ENCODE results near the gene OR2T3. TPM values are rescaled to one million over a fixed set of nuclear protein-coding genes. Genes with fewer than 3 reads are reported as not detected.

The OR2T3 gene
- total RNA-seq, 1 experiment from 2014 or later = not detected

Other genes starting within 250 kb of the OR2T3 start
- gene OR2M4, start 241.9 kb upstream of the OR2T3 start, total RNA-seq (2021; ENCODE audit: unreplicated experiment) = not detected
- not detected for gene OR2T33, start 195.4 kb upstream of the OR2T3 start, total RNA-seq (2021; ENCODE audit: unreplicated experiment)
- not detected for gene OR2T12, start 169.9 kb upstream of the OR2T3 start, total RNA-seq (2021; ENCODE audit: unreplicated experiment)
- not detected for gene OR2M7, start 148.8 kb upstream of the OR2T3 start, total RNA-seq (2021; ENCODE audit: unreplicated experiment)
- not detected for gene OR14C36, start 124.6 kb upstream of the OR2T3 start, total RNA-seq (2021; ENCODE audit: unreplicated experiment)
- not detected for gene OR2T4, start 111.7 kb upstream of the OR2T3 start, total RNA-seq (2021; ENCODE audit: unreplicated experiment)
- not detected for gene OR2T6, start 97.6 kb upstream of the OR2T3 start, total RNA-seq (2021; ENCODE audit: unreplicated experiment)
- not detected for gene OR2T1, start 70.3 kb upstream of the OR2T3 start, total RNA-seq (2021; ENCODE audit: unreplicated experiment)
- not detected for gene OR2T2, start 27.7 kb upstream of the OR2T3 start, total RNA-seq (2021; ENCODE audit: unreplicated experiment)
- gene OR2T5, start 15.2 kb downstream of the OR2T3 start, total RNA-seq (2021; ENCODE audit: unreplicated experiment) = not detected
- not detected for gene OR2G6, start 34.7 kb downstream of the OR2T3 start, total RNA-seq (2021; ENCODE audit: unreplicated experiment)
- not detected for gene OR2T29, start 89.4 kb downstream of the OR2T3 start, total RNA-seq (2021; ENCODE audit: unreplicated experiment)
- not detected for gene OR2T34, start 101.4 kb downstream of the OR2T3 start, total RNA-seq (2021; ENCODE audit: unreplicated experiment)
- gene OR2T10, start 124.3 kb downstream of the OR2T3 start, total RNA-seq (2021; ENCODE audit: unreplicated experiment) = not detected
- not detected for gene OR2T11, start 161.7 kb downstream of the OR2T3 start, total RNA-seq (2021; ENCODE audit: unreplicated experiment)
- not detected for gene OR2T35, start 171.9 kb downstream of the OR2T3 start, total RNA-seq (2021; ENCODE audit: unreplicated experiment)
- gene OR2T27, start 182.2 kb downstream of the OR2T3 start, total RNA-seq (2021; ENCODE audit: unreplicated experiment) = not detected
- gene OR14I1, start 229.4 kb downstream of the OR2T3 start, total RNA-seq (2021; ENCODE audit: unreplicated experiment) = not detected

Measured in HCT116 (cell line).